CD8-positive, alpha-beta memory T cell (primary cell): ENCODE results near the gene TSPAN14. TPM values are rescaled to one million over a fixed set of nuclear protein-coding genes. Genes with fewer than 3 reads are reported as not detected.
A peak's percentile ranks its signal among the peaks of the same experiment; 100 is the strongest.

Experiments
- CTCF ChIA-PET: fragments of 350-600 bp; sonication (Branson Sonifier 250); formaldehyde crosslinking; loops from one replicate; lab custom pipeline; 2021; ENCODE audit warnings: antibody characterized with exemption; lab: Charles Lee
- POLR2A ChIA-PET: fragments of 350-600 bp; sonication (Branson Sonifier 250); formaldehyde crosslinking; loops from one replicate; lab custom pipeline; 2021; ENCODE audit warnings: antibody characterized with exemption; lab: Charles Lee
- DNase-seq, 5 donors: peaks; one replicate each; pipeline versions ENCODE4 v3.0.0 to v3.0.0-alpha.2; 2020 to 2022; ENCODE audit warnings: mixed read lengths in 1 of 5
- H3K27ac ChIP-seq: one replicate; pipeline ENCODE4 v1.7.0; 2013; ENCODE audit warnings: low read depth, mild to moderate bottlenecking, low read length, moderate library complexity
- H3K27me3 ChIP-seq: 2 replicates; pipeline ENCODE4 v1.7.0; 2013; ENCODE audit warnings: low read length, mild to moderate bottlenecking; ENCODE audit not compliant: insufficient read depth, poor library complexity, severe bottlenecking
- H3K36me3 ChIP-seq: 2 replicates; pipeline ENCODE4 v1.7.0; 2013; ENCODE audit warnings: mild to moderate bottlenecking, low read length, moderate library complexity; ENCODE audit not compliant: insufficient read depth
- H3K4me1 ChIP-seq: 2 replicates; pipeline ENCODE4 v1.7.0; 2013; ENCODE audit warnings: mild to moderate bottlenecking, low read length, moderate library complexity; ENCODE audit not compliant: insufficient read depth
- H3K4me3 ChIP-seq: 2 replicates; pipeline ENCODE4 v1.7.0; 2013; ENCODE audit warnings: mild to moderate bottlenecking, low read length
- H3K9me3 ChIP-seq: 2 replicates; pipeline ENCODE4 v1.7.0; 2013; ENCODE audit warnings: mild to moderate bottlenecking, low read length
- H3K27ac Mint-ChIP-seq, 8 donors: one replicate each; pipeline ENCODE4 v1.8.0; 2020 to 2021; ENCODE audit warnings: mixed read lengths in 8 of 8, mild to moderate bottlenecking in 6 of 8, inconsistent platforms in 3 of 8, moderate library complexity in 3 of 8
- H3K27me3 Mint-ChIP-seq, 2 donors: one replicate each; pipeline ENCODE4 v1.8.0; 2020 to 2021; ENCODE audit warnings: mixed read lengths in 2 of 2, mild to moderate bottlenecking in 1 of 2, moderate library complexity in 1 of 2
- H3K36me3 Mint-ChIP-seq, 3 donors: one replicate each; pipeline ENCODE4 v1.8.0; 2020 to 2021; ENCODE audit warnings: mixed read lengths in 3 of 3, inconsistent platforms in 1 of 3, mild to moderate bottlenecking in 1 of 3
- H3K4me1 Mint-ChIP-seq, 3 donors: one replicate each; pipeline ENCODE4 v1.8.0; 2020 to 2021; ENCODE audit warnings: mixed read lengths in 3 of 3, inconsistent platforms in 1 of 3, mild to moderate bottlenecking in 1 of 3
- H3K4me3 Mint-ChIP-seq, 7 donors: one replicate each; pipeline ENCODE4 v1.8.0; 2020 to 2021; ENCODE audit warnings: mixed read lengths in 7 of 7, mild to moderate bottlenecking in 6 of 7, moderate library complexity in 4 of 7, inconsistent platforms in 2 of 7
- H3K9me3 Mint-ChIP-seq, 5 donors: one replicate each; pipeline ENCODE4 v1.8.0; 2020 to 2022; ENCODE audit warnings: mixed read lengths in 5 of 5, mild to moderate bottlenecking in 3 of 5, moderate library complexity in 2 of 5, inconsistent platforms in 1 of 5
- polyA plus RNA-seq: library from polyadenylated mRNA; unstranded; fragments of 300-500 nt; fragmentation: Illumina TruSeq; gene quantifications from one replicate; pipeline ENCODE4 v1.2.3, GENCODE V29; 2021
- total RNA-seq, 2 experiments: library from RNA; stranded (reverse); gene quantifications; one replicate each; pipeline ENCODE4 v1.2.3, GENCODE V29; 2021

The TSPAN14 gene
- total and polyA plus RNA-seq, 3 experiments from 2014 or later: 46.1 to 220 (median 46.8) TPM

DNA sequence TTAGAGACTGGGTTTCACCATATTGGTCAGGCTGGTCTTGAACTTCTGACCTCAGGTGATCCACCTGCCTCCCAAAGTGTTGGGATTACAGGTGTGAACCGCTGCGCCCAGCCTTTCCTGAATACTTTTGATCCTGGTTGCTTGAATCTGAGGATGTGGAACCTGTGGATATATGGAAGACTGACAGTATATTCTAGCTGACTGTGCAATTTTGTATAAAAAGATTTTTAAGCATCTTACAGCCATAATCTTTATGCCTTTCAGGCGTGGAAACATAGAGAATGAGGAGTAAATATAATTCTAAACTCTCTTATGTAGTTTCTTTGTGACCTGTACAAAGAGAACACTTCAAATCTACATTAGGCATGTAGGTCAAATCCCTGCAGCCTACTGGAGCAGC, 16.2 kb downstream of the TSPAN14 start:
- peaks cover 94 to 100% (median 98%) of the 10 kb centered on the region in 3 donors for H3K4me1 Mint-ChIP-seq
- Histone ChIP-seq H3K4me3 (peak overlapping the region; percentile 13), H3K36me3 (peaks cover 21% of the 10 kb centered on the region), H3K27me3 (no peaks in the 10 kb centered on the region), H3K9me3 (no peaks in the 10 kb centered on the region), H3K27ac (no peak overlapping the region), H3K4me1 (peaks cover 98% of the 10 kb centered on the region)
- H3K27me3 Mint-ChIP-seq: no peaks in the 10 kb centered on the region
- CTCF ChIA-PET: interaction anchor here (0.7 to 27.0 kb wide), 5 partner anchors 11 to 34 kb away, joined by 3 to 498 read pairs (median 13); no protein-coding TSS in a partner anchor
- POLR2A ChIA-PET: interaction anchor here (1.0 to 6.2 kb wide), 3 partner anchors 10 to 35 kb away, joined by 3 to 39 read pairs (median 25); no protein-coding TSS in a partner anchor
- H3K36me3 Mint-ChIP-seq: peaks cover 0 to 51% (median 12%) of the 10 kb centered on the region in 3 donors
- H3K4me3 Mint-ChIP-seq: peak overlapping the region; percentile 34 to 99 (median 64)
- H3K9me3 Mint-ChIP-seq: no peaks in the 10 kb centered on the region
- DNase-seq: no peak
- H3K27ac Mint-ChIP-seq: peak overlapping the region; percentile 65 to 98 (median 95)

DNA sequence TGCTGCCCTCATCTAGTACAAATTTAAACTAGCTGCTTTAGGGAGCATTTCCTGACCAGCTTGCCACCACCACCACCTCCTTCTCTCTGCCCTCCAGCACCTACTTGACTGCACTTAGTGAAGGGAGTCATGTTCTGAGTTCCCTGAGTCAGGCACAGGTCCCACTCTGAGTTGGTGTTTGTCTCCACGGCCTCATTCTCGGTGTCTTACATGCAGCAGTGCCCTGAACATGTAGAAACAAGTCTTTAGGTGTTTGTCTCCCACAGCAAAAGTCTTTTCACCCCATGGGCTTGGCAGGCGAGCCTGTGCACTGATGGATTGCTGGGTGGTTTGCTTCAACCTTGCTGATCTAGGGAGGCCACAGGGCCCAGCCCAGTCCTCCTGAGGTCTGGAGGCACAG, 16.9 kb downstream of the TSPAN14 start:
- Histone ChIP-seq H3K9me3 (no peaks in the 10 kb centered on the region), H3K27ac (no peak overlapping the region), H3K36me3 (peaks cover 21% of the 10 kb centered on the region), H3K4me1 (peaks cover 92% of the 10 kb centered on the region), H3K4me3 (peak overlapping the region; percentile 13), H3K27me3 (no peaks in the 10 kb centered on the region)
- DNase-seq: no peak
- Mint-ChIP-seq H3K4me1 (peaks cover 92 to 100% (median 98%) of the 10 kb centered on the region in 3 donors), H3K36me3 (peaks cover 0 to 54% (median 12%) of the 10 kb centered on the region in 3 donors), H3K27ac (peak overlapping the region; percentile 73 to 98 (median 95)), H3K9me3 (no peaks in the 10 kb centered on the region), H3K4me3 (peak overlapping the region; percentile 34 to 99 (median 83)), H3K27me3 (no peaks in the 10 kb centered on the region)
- CTCF ChIA-PET: interaction anchor here (0.6 to 27.0 kb wide), 7 partner anchors 12 to 33 kb away, joined by 3 to 498 read pairs (median 13); no protein-coding TSS in a partner anchor
- POLR2A ChIA-PET: interaction anchor here (1.0 to 6.2 kb wide), 4 partner anchors 11 to 34 kb away, joined by 3 to 39 read pairs (median 17); no protein-coding TSS in a partner anchor

DNA sequence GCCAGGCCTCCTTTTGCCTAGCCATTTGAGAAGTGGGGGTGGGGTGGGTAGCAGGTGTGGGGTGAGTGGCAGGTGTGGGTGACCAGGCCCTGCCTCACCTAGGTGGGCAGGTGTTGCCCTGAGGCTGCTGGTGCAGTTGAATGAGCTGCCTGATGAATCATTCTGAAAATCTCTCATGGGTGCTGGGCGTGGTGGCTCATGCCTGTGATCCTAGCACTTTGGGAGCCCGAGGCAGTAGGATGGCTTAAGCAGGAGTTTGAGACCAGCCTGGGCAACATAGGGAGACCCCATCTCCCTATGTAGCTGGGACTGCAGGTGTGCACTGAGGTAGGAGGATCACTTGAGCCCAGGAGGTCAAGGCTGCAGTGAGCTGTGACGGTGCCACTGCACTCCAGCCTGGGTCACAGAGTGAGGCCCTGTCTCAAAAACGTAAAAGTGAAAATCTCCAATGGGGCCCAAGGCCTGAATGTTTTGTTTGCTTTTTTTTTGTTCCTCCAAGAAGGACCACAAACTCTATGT, 17.7 kb downstream of the TSPAN14 start:
- CTCF ChIA-PET: interaction anchor here (0.6 to 27.0 kb wide), 7 partner anchors 12 to 32 kb away, joined by 3 to 498 read pairs (median 13); no protein-coding TSS in a partner anchor
- H3K27ac Mint-ChIP-seq: peak overlapping the region; percentile 73 to 98 (median 95)
- no peak for DNase-seq
- H3K36me3 ChIP-seq: peaks cover 21% of the 10 kb centered on the region
- H3K9me3 Mint-ChIP-seq: no peaks in the 10 kb centered on the region
- POLR2A ChIA-PET: interaction anchor here (1.2 to 3.6 kb wide), 4 partner anchors 12 to 16 kb away, joined by 4 to 25 read pairs (median 6); no protein-coding TSS in a partner anchor
- no peaks in the 10 kb centered on the region for H3K9me3 ChIP-seq
- H3K4me3 Mint-ChIP-seq: peak overlapping the region; percentile 34 to 99 (median 78)
- H3K4me1 ChIP-seq: peaks cover 88% of the 10 kb centered on the region
- peaks cover 0 to 56% (median 12%) of the 10 kb centered on the region in 3 donors for H3K36me3 Mint-ChIP-seq
- H3K4me3 ChIP-seq: peak overlapping the region; percentile 16
- no peaks in the 10 kb centered on the region for H3K27me3 Mint-ChIP-seq
- H3K27me3 ChIP-seq: no peaks in the 10 kb centered on the region
- H3K4me1 Mint-ChIP-seq: peaks cover 88 to 97% (median 95%) of the 10 kb centered on the region in 3 donors
- peak overlapping the region; percentile 26 for H3K27ac ChIP-seq

DNA sequence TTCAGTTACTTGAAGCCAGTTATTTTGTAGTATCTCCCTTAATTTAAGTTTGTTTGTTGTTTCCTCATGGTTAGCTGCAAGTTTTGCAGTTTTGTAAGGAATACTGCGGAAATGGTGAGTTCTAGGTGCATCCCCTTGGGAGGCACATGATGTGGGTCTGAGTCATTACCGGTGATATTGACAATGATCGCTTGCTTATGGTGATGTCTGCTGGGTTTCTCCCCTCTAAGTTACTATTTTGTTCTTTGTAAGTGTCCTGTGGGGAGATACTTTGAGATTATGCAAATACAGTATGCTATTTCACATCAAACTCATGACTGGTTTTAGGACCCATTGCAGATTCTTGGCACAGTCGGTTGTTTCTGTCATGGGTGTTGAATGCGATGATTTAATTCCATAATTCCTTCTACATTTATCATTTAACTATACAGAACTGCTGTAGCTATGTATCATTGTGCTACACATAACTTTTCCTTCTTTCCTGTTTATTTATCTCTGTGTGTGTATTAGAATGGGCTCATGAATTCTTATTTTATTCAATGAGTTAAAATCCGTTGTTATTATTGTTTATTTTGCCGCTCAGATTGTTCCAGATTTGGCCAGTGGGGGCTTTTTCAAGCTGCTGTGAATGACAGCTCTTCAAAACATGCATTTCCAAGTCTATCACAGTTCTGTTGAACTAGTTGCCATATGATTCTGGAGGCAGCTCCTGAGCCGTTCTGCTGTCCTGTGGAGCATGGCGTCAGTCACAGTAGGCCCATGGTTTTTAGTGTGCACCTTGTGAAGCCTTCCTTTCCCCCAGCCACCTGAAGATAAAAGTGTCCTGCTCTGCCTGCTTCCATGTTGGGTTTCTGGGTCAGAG, 18.4 kb downstream of the TSPAN14 start:
- Histone ChIP-seq H3K9me3 (no peaks in the 10 kb centered on the region), H3K27ac (peak overlapping the region; percentile 28), H3K27me3 (no peaks in the 10 kb centered on the region), H3K36me3 (peaks cover 21% of the 10 kb centered on the region), H3K4me1 (peaks cover 88% of the 10 kb centered on the region), H3K4me3 (peak overlapping the region; percentile 36)
- Mint-ChIP-seq H3K4me3 (peak overlapping the region; percentile 34 to 99 (median 78)), H3K27ac (peak overlapping the region; percentile 73 to 98 (median 95)), H3K9me3 (no peaks in the 10 kb centered on the region), H3K36me3 (peaks cover 3 to 63% (median 14%) of the 10 kb centered on the region in 3 donors), H3K27me3 (no peaks in the 10 kb centered on the region), H3K4me1 (peaks cover 88 to 97% (median 95%) of the 10 kb centered on the region in 3 donors)
- ChIA-PET CTCF (interaction anchor here (1.1 to 27.0 kb wide), 7 partner anchors 12 to 32 kb away, joined by 3 to 498 read pairs (median 13); no protein-coding TSS in a partner anchor), POLR2A (interaction anchor here (1.2 to 3.6 kb wide), 6 partner anchors 8 to 17 kb away, joined by 3 to 25 read pairs (median 4); no protein-coding TSS in a partner anchor)
- no peak for DNase-seq

DNA sequence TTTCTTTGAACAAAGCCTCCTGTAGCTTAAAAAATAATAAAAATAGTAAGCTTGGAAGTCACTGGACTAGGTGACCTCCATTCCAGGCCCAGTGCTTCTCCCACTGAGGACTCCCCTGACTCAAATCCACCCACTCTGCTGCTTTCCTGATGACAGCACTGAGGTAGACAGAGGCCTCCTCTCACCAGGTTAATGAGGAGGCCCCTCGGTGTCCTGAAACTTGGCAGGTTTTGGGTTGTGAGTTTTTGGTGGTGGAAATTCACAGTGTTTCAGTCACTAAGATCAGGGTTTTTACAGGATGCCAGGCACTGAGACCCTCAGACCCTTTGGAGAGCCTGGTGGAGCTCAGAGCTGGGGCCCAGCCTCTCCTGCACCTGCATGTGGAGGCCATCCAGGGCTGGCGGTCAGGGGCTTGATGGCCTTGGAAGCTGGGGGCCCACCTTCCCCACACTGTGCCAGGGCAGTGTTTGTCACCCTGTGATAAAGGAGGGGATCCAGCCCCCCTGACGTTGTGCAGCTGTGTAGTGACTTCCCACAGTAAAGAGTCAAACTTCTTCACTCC, 19.1 kb downstream of the TSPAN14 start:
- no peak overlapping the region for H3K4me3 ChIP-seq
- Mint-ChIP-seq H3K4me3 (peak overlapping the region; percentile 34 to 99 (median 78)), H3K36me3 (peaks cover 11 to 68% (median 19%) of the 10 kb centered on the region in 3 donors), H3K27me3 (no peaks in the 10 kb centered on the region), H3K9me3 (no peaks in the 10 kb centered on the region), H3K4me1 (peaks cover 88 to 97% (median 95%) of the 10 kb centered on the region in 3 donors), H3K27ac (peak overlapping the region; percentile 73 to 98 (median 95))
- H3K9me3 ChIP-seq: no peaks in the 10 kb centered on the region
- no peak for DNase-seq
- no peaks in the 10 kb centered on the region for H3K27me3 ChIP-seq
- peak overlapping the region; percentile 39 for H3K27ac ChIP-seq
- POLR2A ChIA-PET: interaction anchor here (0.6 to 3.6 kb wide), 7 partner anchors 9 to 1211 kb away, joined by 3 to 25 read pairs (median 3); no protein-coding TSS in a partner anchor
- H3K4me1 ChIP-seq: peaks cover 86% of the 10 kb centered on the region
- peaks cover 21% of the 10 kb centered on the region for H3K36me3 ChIP-seq
- CTCF ChIA-PET: interaction anchor here (1.1 to 27.0 kb wide), 5 partner anchors 11 to 31 kb away, joined by 3 to 498 read pairs (median 11); no protein-coding TSS in a partner anchor

DNA sequence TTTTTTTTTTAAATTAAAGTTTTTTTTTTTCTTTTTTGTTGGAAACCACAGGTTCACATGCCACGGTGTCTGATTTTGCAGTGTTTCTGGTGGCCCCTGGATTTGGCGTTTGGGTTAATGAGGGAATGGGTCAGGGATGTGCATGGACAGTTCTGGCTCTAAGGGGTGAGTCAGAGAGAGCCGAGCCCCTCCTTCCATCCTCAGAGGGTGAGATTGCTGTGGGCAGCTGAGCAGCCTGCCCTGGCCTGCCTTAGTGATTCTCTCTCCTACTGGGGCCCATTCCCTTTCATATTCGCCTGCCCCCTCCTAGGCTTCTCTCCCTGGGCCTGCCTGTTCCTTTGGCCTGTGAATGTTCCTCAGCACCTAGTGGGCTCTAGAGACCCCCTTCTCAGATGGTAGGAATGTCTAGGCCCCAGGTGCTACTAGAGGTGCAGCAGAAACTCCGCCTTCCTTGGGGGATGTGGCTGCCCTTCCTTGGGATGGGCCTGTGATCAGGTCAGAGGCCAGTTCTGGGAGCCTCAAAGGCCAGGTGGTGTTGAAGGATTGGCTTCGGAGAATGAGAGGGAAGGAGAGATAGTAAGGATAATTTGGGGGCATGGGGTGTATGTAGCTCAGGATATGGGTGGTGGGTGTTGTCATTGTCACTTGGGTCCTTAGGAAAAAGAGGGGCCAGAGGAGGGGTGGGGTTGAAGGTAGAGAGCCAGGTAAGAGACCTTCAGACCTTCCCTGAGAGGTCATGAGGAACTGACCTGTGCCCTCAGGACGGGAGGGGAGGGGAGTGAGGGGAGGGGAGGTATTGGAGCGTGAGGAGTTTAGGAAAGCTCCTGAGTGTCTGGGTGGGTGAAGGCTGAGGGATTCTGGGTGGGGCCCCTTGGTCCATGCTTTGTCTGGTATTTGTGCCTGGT, 19.8 kb downstream of the TSPAN14 start:
- peak overlapping the region; percentile 39 for H3K27ac ChIP-seq
- ChIA-PET POLR2A (interaction anchor here (0.6 to 1.5 kb wide), 4 partner anchors 10 to 1212 kb away, joined by 3 read pairs; no protein-coding TSS in a partner anchor), CTCF (interaction anchor here (1.1 to 27.0 kb wide), 6 partner anchors 8 to 30 kb away, joined by 3 to 498 read pairs (median 6); no protein-coding TSS in a partner anchor)
- no peaks in the 10 kb centered on the region for H3K27me3 ChIP-seq
- Mint-ChIP-seq H3K36me3 (peaks cover 16 to 70% (median 22%) of the 10 kb centered on the region in 3 donors), H3K4me3 (peak overlapping the region in 6 of 7 donors; percentile 31 to 86 (median 60)), H3K27ac (peak overlapping the region; percentile 73 to 98 (median 94)), H3K9me3 (no peaks in the 10 kb centered on the region), H3K4me1 (peaks cover 86 to 95% (median 93%) of the 10 kb centered on the region in 3 donors), H3K27me3 (no peaks in the 10 kb centered on the region)
- H3K4me1 ChIP-seq: peaks cover 78% of the 10 kb centered on the region
- no peak for DNase-seq
- H3K4me3 ChIP-seq: peak overlapping the region; percentile 8
- peaks cover 21% of the 10 kb centered on the region for H3K36me3 ChIP-seq
- no peaks in the 10 kb centered on the region for H3K9me3 ChIP-seq
